Mucosa of gallbladder (tissue), 1 donor: ENCODE measurements around the gene METTL21C. TPM values are rescaled to one million over a fixed set of nuclear protein-coding genes. Genes with fewer than 3 reads are reported as not detected.

Source experiments
- DNase-seq: peaks from one replicate; pipeline ENCODE4 v3.0.0-alpha.2; 2020; ENCODE audit warnings: low spot score
- total RNA-seq: library from RNA; stranded (reverse); gene quantifications from one replicate; pipeline ENCODE4 v1.2.1, GENCODE V29; 2021
- donor health status: DM: no; HTN: no; CAD: no.

METTL21C gene
- total RNA-seq, 1 donor from 2014 or later, result 0.52 TPM

GRCh38 chr13:102667023-102667422 lies 27.8 kb downstream of the METTL21C start:
- no peak for DNase-seq

GRCh38 chr13:102659168-102659713 lies 35.6 kb downstream of the METTL21C start:
- DNase-seq, result no peak

- no peak for DNase-seq
Measured at GRCh38 chr13:102658660-102659059, 36.2 kb downstream of the METTL21C start.

- no peak for DNase-seq
Measured at GRCh38 chr13:102657630-102658029, 37.2 kb downstream of the METTL21C start.

- no peak for DNase-seq
Measured at GRCh38 chr13:102654756-102655155, 40.1 kb downstream of the METTL21C start.

GRCh38 chr13:102651892-102652291 lies 43.0 kb downstream of the METTL21C start:
- DNase-seq, result no peak

GRCh38 chr13:102651392-102651791 lies 43.5 kb downstream of the METTL21C start:
- DNase-seq, result no peak

GRCh38 chr13:102650444-102650843 lies 44.4 kb downstream of the METTL21C start:
- DNase-seq, result no peak

- DNase-seq, result no peak
Measured at GRCh38 chr13:102648046-102648445, 46.8 kb downstream of the METTL21C start.

GRCh38 chr13:102645701-102646100 lies 49.1 kb downstream of the METTL21C start:
- no peak for DNase-seq

- no peak for DNase-seq
Measured at GRCh38 chr13:102643656-102644055, 51.2 kb downstream of the METTL21C start.

GRCh38 chr13:102642475-102642874 lies 52.4 kb downstream of the METTL21C start:
- no peak for DNase-seq

- no peak for DNase-seq
Measured at GRCh38 chr13:102642029-102642428, 52.8 kb downstream of the METTL21C start.

GRCh38 chr13:102638741-102639140 lies 56.1 kb downstream of the METTL21C start:
- DNase-seq, result no peak

Other genes starting within 250 kb of the METTL21C start
- 37.6 TPM for gene TPP2, start 98.1 kb downstream of the METTL21C start, total RNA-seq
- gene TEX30, start 78.7 kb upstream of the METTL21C start, total RNA-seq, result 7.2 TPM
- gene POGLUT2, start 103.9 kb upstream of the METTL21C start, total RNA-seq, result 6.4 TPM
- gene BIVM, start 104.1 kb upstream of the METTL21C start, total RNA-seq, result 23.8 TPM
- 59.6 TPM for gene ERCC5, start 151.0 kb upstream of the METTL21C start, total RNA-seq